GM18861 (cell line): ENCODE results near the gene CFAP99.
A peak's percentile ranks its signal among the peaks of the same experiment; 100 is the strongest.

ENCODE experiments used
- ATAC-seq: cut with Tn5 transposase; IDR thresholded peaks from one replicate; pipeline ENCODE4 v1.9.1; 2021; ENCODE audit not compliant: unreplicated experiment

CFAP99 gene

DNA sequence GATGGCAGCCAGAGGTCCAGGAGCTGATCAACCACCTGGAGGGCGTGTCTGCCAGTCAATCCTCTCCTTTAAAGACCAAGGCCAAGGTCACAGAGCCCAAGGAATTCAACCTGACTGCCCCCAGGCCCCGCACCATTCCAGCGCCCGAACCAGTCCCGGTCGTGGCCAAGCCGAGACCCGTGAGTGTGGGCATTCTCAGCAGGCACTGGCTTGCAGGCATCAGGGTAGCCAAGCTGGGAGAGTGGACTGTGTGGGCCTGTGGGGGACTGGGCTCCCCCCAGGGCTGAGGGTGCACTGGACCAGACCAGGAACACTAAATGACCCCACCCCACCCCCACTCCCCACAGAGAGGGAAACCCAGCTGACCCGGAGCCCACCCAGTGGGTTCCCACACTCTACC lies 26.4 kb downstream of the CFAP99 start:
- ATAC-seq = no peak

GRCh38 chr4:2445571-2445970 lies 26.8 kb downstream of the CFAP99 start:
- ATAC-seq = no peak

DNA sequence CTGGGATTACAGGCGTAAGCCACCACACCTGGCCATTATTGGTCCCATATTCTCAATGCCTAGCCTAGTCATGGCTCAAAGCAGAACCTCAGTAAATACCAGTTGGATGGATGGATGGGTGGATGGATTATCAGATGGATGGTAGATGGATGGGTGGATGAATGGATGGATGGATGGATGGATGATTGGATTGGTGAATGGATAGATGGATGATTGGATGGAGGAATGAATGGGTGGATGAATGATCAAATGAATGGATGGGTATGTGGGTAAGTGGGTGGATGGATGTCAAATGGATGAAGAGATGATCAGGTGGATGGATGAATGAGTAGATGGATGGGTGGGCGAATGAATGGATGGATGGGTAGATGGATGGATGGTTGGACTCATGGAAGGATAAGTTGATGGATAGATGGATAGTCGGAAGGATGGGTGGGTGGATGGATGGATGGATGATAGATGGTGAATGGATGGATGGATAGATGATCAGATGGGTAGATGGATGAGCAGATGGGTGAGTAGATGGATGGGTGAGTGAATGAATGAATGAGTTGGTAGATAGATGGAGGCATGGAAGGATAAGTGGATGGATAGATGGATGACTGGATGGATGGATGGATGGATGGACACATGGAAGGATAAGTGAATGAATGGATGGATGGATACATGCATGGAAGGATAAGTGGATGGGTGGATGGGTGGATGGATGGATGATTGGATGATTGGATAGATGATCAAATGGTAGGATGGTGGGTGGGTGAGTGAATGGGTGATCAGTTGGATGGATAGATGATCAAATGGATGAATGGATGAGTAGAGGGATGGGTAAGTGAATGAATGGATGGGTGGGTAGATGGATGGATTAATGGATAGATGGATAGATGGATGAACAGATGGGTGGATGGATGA lies 28.2 kb downstream of the CFAP99 start:
- no peak for ATAC-seq

DNA sequence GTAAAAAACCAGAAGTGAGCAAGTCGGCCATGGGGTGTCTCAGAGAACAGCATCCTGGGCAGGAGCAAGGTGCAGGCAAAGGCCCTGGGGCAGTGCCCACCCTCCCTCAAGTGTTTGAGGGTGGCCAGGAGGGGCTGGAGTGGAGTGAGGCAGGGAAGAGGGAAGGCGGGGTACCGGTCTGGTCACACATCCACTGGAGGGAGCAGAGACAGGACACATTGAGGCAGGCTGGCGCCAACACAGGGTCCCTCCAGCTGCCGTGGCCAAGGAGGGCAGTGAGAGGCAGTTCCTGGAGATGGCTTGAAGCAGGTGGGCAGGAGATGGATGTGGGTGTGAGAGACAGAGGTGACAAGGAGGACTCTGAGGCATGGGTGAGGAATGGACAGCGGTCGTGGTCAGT lies 29.8 kb downstream of the CFAP99 start:
- no peak for ATAC-seq

- ATAC-seq = no peak
Measured at GRCh38 chr4:2449051-2449450, 30.3 kb downstream of the CFAP99 start.

GRCh38 chr4:2449511-2450392 lies 31.0 kb downstream of the CFAP99 start:
- no peak for ATAC-seq

DNA sequence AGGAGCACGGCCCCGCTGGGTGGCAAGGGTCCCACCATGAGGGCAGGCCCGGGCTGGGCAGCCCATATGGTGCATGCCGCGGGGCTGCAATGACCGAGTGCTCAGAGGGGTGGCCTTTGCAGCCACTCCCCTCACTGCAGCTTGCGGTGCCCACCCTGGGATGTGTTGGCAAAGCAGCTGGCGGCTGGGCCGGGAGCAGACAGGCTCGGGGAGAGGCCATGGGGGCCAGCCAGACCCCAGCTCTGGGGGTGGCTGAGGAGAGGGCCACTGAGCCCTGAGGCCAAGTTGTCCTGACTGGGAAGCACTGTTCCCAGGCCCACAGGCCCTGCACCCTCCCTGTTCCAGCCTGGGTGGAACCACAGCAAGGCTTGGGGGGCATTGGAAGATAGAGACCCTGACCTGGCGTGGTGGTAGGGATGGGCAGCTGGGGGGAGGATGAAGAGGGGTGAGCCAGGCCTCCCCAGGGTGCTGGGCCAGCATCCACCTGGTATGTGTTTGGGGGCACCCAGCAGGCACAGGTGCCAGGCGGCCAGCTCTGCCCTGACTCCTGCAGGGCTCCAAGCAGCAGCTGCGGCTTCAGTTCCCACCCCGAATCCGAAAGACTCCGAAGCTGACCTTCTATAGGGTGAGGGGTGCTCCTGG lies 31.8 kb downstream of the CFAP99 start:
- no peak for ATAC-seq

DNA sequence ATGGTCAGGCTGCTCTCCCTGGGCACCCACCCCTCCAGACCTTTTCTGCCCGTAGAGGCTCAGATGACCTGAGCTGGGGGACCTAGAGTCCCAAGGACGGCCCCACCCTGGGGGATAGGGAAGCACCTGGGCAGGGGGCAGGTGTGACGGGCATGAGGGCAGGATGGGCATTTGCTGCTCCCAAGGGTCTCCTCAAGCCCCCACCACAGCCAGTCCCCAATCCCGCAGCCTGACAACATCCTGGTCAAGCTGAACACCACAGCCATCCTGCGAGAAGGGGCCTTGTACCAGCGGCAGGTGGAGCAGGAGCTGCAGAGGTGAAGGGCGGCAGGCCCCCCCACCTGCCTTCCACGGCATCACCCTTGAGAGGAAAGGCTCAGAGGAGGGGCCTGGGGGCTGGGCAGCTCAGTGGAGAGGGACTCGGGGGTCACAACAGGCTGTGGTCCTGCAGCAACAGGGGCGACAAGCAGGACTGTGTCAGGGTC lies 32.3 kb downstream of the CFAP99 start:
- ATAC-seq = no peak

DNA sequence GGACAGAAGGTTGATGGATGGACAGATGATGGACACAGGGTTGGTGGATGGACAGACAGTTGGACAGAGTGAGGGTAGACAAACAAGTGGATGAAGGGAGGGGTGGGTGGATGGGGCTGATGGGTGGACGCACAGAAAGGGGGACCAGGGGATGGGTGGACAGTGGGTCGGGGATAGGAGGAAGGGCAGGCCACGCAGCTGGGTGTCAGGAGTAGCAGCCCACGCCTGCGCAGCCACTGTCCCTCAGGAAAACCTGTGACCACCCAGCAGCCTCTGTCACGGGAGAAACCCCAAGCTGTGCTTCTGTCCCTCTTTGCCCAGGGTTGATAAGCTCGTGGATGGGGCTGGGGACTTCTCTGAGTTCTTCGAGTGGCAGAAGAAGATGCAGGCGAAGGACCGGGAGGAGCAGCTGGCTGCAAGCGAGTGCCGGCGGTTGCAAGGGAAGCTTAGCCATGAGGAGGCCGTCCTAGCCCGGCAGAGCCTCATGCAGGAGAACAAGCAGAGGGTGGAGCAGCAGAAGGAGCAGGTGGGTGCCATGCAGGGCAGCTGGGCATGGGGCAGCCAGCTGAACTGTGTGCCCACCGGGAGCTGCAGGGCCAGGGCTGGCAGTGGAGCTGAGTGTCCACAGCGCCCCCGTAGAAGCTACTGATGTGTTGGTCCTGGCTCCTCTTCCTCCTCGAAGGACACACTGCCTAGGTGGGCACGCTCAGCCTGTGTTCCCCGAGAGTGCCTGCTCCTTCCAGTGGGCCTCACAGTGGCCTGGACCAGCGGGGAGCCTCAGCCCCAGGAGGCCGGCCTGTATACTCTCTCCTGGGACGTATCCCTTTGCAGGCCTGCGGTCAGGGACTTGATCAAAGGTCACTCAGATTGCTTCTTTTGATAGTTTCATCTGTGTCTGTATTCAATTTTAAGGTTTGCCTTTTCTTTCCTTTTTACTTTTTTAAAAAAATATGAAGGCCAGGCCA lies 33.3 kb downstream of the CFAP99 start:
- ATAC-seq = no peak

- no peak for ATAC-seq
Measured at GRCh38 chr4:2457481-2458295, 38.9 kb downstream of the CFAP99 start.

- ATAC-seq = no peak
Measured at GRCh38 chr4:2458546-2459491, 40.1 kb downstream of the CFAP99 start.

- no peak for ATAC-seq
Measured at GRCh38 chr4:2459589-2460349, 41.0 kb downstream of the CFAP99 start.

DNA sequence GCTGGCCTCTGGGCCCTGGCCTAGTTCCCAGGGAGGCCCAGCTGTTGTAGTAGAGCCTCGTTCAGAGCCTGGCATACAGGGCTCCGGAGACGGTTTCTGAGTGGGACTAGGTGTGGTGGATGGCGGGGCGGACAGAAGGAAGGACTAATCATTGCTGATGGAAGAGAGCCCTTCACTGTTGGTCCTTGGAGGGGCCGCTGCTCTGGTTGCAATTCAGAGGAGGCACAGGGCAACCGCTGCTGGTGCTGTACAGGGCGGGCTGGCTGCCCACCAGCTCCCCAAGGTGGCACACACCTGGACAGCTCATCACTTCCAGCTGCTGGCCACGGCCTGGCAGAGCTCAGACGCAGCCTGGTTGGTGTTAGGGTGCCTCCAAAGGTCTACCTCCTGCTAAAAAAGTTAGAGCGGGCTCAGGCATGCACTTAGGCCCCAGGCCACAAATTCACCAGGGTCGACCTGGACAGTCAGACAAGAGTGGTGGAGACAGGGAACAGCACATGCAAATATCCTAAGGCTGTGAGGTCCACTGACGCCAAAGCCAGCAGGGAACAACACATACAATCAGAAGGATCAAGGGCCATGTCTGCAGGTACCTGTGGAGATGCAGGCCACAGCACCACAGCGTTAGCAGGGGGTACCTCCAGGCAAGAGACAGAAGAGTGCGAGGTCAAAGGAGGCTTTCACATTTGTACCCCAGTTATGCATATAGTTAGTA lies 42.6 kb downstream of the CFAP99 start:
- ATAC-seq = no peak

- ATAC-seq = peak; percentile 51
Measured at GRCh38 chr4:2462218-2462991, 43.6 kb downstream of the CFAP99 start.

DNA sequence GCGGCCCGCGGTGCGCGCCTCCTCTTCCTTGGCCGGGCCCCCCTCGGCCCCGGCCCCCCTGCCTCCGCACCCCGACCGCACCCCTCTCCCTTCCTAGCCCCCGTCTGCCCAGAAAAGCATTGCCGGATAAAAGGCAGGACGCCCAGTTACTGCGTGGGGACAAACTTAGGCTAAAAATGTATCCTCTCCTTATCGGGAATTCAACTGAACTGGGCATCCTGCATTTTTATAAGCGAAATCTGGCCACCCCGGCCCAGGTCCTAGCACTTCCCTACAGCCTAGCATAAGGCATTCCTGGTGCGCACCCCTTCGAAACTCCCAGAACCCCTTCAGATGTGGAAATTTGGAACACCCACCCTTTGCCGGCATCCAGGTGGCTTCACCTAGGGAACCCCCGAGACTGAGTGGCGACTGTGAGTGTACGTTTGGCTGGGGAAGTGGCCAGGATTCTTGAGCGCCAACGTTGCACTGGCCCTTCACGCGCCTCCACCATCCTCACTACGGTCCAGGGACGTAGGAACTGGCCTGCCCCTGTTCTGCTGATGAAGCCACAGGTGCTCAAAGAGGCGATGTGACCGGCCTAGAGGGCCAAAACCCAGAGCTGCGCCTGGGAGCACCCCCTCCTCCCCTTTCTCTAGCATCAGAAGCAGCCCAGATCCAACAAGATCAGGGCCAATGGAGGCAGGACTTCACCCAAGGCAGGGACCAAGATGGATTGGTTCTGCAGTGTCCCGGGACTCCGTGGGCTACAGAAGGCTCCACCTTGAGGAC lies 44.4 kb downstream of the CFAP99 start:
- ATAC-seq = no peak
